CD4-positive, alpha-beta T cell treated with Interleukin-15 for 4 hours (primary cell): ENCODE measurements around the gene FARP1.

Experiments
- DNase-seq: peaks from one replicate; pipeline ENCODE4 v3.0.0-alpha.2; 2020; ENCODE audit warnings: low spot score

FARP1 gene

DNA sequence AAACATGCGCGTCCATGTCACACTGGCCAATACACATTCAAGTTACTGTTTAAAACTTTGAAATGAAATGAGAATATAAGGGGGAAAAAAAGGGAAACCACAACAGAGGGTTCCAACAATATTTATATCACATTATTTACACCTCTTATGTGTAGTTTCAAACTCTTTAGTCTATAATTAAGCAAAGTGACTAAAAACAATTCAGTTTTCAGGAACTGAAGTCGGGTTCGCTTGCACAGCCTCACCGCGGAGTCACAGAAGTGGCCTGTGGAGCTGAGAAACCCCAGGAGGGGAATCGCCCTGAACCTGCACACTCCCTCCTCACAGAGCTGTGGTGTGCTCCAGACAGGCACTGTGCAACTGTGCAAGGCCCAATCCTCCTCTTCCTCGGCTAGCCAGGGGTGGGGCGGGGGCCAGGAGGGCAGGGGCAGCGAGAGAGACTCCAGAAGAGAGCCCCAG lies 358.1 kb downstream of the FARP1 start:
- DNase-seq, result no peak

- no peak for DNase-seq
Observed at GRCh38 chr13:98503175-98504028, 360.5 kb downstream of the FARP1 start.

DNA sequence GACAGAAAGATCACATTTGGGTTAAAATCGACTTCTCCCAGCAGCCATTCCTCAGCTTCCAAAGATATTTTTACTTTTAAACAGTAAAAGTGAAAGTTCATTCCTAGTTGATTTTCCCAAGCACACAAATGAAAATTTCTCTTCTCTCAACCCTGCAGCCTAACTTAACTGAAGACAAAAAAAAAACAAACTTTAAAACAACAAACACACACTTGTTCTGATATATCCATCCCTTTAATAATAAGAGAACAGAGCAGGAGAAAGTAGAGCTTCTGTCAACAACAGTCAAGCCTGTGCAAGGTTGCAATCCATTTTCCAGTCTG lies 361.1 kb downstream of the FARP1 start:
- DNase-seq, result no peak

GRCh38 chr13:98504371-98504963 lies 361.6 kb downstream of the FARP1 start:
- peak; percentile 33 for DNase-seq
